T-helper 2 cell treated with Interferon-gamma antibody and Interleukin-4, amounts not matched to agents 100 ng/mL and 5 ng/mL, for 36 hours (primary cell): ENCODE results near the gene SCP2. TPM values are rescaled to one million over a fixed set of nuclear protein-coding genes. Genes with fewer than 3 reads are reported as not detected.

Experiments
- intact Hi-C: fragments of 100-400 bp; cut with micrococcal nuclease; formaldehyde crosslinking; loops from one replicate; pipeline ENCODE4 v1.15.1; 2023
- total RNA-seq: library from RNA; stranded (reverse); gene quantifications from 2 replicates; pipeline ENCODE4 v1.2.3, GENCODE V29; 2022

Gene SCP2
- total RNA-seq, 1 donor from 2014 or later = 82.5 TPM

GRCh38 chr1:53080041-53080440 is 153.0 kb downstream of the SCP2 start:
- intact Hi-C loops = no loop called here

GRCh38 chr1:53080769-53081168 is 153.7 kb downstream of the SCP2 start:
- intact Hi-C loops = no loop called here

GRCh38 chr1:53081384-53082066 is 154.4 kb downstream of the SCP2 start:
- intact Hi-C loops = no loop called here

GRCh38 chr1:53082826-53083455 is 155.9 kb downstream of the SCP2 start:
- intact Hi-C loops = no loop called here

GRCh38 chr1:53083636-53084588 is 156.8 kb downstream of the SCP2 start:
- intact Hi-C loops = no loop called here

DNA sequence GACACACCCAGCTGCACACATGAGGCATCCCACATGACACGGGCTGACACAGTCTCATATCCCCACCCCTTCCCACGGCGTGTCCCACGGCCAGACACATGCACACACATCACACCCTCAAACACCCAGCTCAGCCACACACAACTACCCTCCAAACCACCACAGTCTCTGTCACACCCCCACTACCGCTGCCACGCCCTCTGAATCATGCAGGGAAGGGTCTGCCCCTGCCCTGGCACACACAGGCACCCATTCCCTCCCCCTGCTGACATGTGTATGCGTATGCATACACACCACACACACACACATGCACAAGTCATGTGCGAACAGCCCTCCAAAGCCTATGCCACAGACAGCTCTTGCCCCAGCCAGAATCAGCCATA is 157.5 kb downstream of the SCP2 start:
- intact Hi-C loops = no loop called here

DNA sequence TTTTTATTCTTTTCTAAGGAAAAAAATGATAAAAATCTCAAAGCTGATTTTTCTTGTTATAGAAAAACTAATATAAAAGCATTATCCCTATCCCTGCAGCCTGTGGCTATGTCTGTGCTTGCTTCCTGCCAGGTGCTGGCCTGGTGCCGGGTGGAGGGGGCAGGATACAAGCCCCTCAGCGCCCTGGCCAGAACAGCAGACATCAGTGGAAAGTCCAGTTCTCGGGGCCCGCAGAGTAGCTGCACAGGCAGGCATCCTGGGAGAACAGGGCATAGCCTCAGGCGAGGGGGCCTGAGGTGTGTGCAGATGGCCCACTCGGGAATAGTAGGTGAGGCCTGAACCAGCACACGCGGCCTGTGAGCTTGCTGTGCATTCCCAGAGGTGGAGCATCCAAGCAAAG is 158.3 kb downstream of the SCP2 start:
- intact Hi-C loops = no loop called here

DNA sequence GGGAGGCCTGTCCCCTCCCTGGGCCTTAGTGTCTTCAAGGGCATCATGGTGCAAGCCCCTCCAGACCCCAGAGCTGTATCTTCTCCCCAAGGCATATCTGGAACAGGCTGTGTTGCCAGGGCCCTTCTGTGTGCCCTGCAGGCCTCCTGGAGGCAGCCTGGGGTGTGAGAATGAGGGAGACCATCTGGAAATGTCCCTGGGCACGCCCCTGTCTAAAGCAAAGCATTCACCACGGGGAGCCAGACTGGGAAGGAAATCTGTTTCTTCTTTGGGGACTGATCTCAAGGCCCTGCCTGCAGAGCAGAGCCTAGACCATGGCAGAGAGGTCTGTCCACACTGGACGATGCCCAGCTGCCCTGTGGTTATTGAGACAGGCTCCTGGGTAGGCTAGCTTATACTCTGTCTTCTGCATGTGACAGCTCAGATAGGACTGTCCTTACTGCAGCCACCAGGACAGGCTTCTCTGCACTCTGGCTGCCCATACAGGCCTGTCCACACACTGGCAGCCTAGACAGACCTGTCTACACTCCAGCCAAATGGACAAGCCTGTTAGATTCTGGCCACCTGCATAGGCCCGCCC is 159.5 kb downstream of the SCP2 start:
- intact Hi-C loops = no loop called here

- intact Hi-C loops = no loop called here
Observed at GRCh38 chr1:53087332-53088285, 160.5 kb downstream of the SCP2 start.

DNA sequence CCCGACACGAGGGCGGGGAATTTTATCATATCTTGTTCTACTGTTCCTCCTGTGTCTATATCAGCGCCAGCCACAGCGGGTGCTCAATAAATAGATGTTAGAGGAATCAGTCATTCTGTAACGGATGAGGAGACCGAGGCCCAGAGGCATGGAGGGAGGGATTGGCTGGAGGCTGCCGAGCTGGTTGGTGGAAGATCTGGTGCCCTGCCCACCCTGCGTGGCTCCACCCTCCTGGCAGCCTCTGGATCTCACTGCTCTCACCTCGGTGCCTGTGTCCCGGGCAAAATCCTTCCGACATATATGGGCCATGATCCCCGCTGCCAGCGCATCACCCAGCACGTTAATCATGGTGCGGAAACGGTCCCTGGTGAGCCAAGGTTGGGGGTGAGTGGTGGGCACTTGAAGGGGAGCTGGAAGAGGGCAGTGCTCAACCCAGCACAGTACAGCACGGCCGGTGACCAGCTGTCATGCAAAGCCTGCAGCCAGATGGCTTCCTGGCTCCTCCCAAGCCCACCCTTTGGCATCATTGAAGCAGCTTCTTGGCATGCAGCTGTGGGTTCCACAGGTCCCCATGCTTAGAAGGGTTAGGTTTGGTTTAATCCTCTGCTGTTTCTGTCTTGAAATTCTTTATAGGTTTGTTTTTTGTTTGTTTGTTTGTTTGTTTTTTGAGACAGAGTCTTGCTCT is 161.7 kb downstream of the SCP2 start:
- intact Hi-C loops = no loop called here

GRCh38 chr1:53089478-53090226 is 162.6 kb downstream of the SCP2 start:
- intact Hi-C loops = no loop called here

- intact Hi-C loops = no loop called here
Observed at GRCh38 chr1:53090227-53091147, 163.4 kb downstream of the SCP2 start.

DNA sequence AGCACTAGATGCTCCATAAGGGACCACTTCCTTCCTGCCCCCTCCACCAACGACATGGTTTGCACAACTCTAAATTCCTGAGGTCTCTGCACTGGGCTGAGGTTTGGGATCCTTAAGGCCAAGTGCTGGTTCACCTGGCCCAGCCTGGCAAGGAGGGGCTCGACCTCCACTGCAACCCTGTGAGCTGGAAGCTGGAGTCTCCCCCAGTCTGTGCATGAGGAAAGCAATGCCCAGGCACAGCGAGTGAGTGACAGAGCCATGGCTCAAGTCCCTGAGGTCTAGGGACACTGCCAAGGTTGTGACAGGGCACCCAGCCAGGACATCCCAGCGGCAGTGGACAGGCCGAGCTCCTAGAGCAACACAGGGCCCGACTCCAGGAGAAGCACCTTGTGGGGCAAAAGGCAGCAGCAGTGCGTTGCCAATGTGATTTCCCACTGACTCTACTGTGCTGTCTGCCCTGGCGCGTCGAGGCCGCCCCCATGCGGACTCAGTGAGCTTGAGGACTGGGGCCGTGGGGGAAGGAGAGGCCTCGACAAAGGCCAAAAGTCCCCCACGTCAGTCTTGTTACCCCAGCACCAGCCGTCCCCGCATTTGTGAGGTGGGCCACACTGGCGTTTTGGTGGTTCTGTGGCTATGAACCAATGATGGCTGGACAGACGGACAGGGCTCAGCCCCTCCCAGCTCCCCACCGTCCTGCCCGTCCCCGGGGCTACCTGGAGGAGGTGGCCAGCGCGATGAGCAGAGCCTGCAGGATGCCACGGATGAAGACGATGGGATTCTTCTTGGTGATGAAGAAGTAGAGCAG is 165.0 kb downstream of the SCP2 start:
- intact Hi-C loops = no loop called here

GRCh38 chr1:53092659-53093450 is 165.8 kb downstream of the SCP2 start:
- intact Hi-C loops = no loop called here

- intact Hi-C loops = no loop called here
Observed at GRCh38 chr1:53093451-53093754, 166.3 kb downstream of the SCP2 start.

DNA sequence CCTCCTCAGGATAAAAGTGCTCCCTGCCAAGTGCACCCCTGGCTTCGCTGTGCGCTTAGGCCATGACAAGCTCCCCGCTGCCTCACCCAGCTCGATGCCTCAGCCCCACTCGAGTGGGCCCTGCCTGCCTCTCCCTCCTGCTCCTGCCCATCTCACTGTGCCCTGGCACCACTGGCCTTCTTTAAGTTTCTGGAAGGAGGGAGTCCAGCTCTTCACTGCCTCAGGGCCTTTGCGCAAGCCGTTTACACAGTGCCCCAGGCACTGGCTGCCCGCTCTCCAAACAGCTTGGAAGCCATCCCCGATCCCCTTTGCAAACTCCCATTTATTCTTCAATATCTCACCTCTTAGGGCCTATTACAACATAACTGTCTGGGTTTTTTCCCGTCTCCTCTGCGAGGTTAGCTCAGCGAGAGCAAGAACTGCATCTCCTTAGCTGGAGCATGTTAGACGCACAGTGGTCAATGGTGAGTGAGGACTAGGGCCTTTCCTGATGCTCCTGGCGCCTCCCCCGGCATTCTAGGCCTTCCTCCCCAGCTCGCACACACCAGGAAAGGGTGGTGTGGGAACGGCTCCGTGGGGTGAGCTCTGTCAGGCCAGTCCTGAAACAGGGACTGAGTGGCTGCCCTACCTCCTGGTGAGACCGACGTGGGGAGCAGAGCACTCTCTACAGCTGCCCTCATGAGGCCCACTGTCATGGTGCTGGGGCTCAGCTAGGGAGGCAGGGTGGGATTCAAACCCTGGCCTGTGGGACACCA is 166.9 kb downstream of the SCP2 start:
- intact Hi-C loops = no loop called here
